A549 (cell line): Measurements from ENCODE around the gene PZP.

Experiments
- MAFK ChIP-seq: fragments of 450-650 bp; IDR thresholded peaks from 2 replicates; pipeline ENCODE4 v1.6.1; 2014; ENCODE audit not compliant: partially characterized antibody
- MYC ChIP-seq: IDR thresholded peaks from 2 replicates; pipeline ENCODE4 v1.6.1; 2012; ENCODE audit warnings: mild to moderate bottlenecking, inconsistent platforms, low read length, improper control_type of control experiment, borderline replicate concordance
- POLR2A ChIP-seq: IDR thresholded peaks from 2 replicates; pipeline ENCODE4 v1.6.1; 2012; ENCODE audit warnings: mild to moderate bottlenecking, low read length
- RFX5 ChIP-seq: fragments of 450-650 bp; IDR thresholded peaks from 2 replicates; pipeline ENCODE4 v1.7.1; 2014; ENCODE audit warnings: antibody characterized with exemption, mild to moderate bottlenecking, moderate library complexity
- SMC3 ChIP-seq: fragments of >200 bp; sonication (Bioruptor Twin); formaldehyde crosslinking; IDR thresholded peaks from 3 replicates; pipeline ENCODE4 v1.6.1; 2018; ENCODE audit warnings: inconsistent platforms
- TF ChIP-seq, protein P1 (sequence below): fragments of 450-650 bp; IDR thresholded peaks from 2 replicates; pipeline ENCODE4 v1.6.1; 2014; ENCODE audit warnings: antibody characterized with exemption
- TF ChIP-seq, protein P2 (sequence below): fragments of 150-350 bp; IDR thresholded peaks from 2 replicates; pipeline ENCODE4 v1.6.1; 2014; ENCODE audit warnings: low read depth, mild to moderate bottlenecking, low read length
- TF ChIP-seq, protein P3 (sequence below): fragments of >200 bp; sonication (Bioruptor Twin); formaldehyde crosslinking; IDR thresholded peaks from 3 replicates; pipeline ENCODE4 v1.5.1; 2016
- TF ChIP-seq, protein P4 (sequence below): fragments of 200-600 bp; sonication (generic); IDR thresholded peaks from 2 replicates; pipeline ENCODE4 v1.6.1; 2016; ENCODE audit warnings: antibody characterized with exemption, mild to moderate bottlenecking, moderate library complexity
- TF ChIP-seq, protein P5 (sequence below): IDR thresholded peaks from 2 replicates; pipeline ENCODE4 v1.6.1; 2012

DNA sequence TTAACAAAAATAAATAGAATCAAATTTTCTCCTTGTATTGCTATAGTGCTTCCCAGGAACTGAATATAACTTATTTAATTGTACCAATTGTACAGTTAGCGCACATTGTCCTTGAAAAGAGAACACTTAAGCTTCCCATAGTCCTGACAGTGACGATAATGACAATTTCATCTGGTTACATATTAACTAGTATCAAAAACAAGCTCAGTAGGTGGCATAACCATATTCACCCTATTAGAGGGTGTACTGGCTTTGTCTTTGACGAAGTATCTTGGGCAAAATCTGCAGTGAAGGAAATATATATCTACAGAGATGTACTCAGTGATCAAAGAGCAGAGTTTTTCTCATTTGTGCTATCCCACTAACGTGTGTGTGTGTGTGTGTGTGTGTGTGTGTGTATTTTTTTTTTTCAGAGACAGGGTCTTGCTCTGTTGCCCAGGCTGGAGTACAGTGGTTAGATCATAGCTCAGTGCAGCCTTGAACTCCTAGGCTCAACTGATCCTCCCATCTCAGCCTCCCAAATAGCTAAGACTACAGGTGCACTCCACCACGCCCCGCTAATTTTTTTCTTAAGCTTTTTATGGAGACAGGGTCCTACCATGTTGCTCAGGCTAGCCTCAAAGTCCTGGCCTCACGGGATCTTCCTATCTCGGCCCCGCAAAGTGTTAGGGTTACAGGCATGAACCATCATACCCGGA, 87.6 kb downstream of the PZP start:
- TF ChIP-seq, protein P1, sequence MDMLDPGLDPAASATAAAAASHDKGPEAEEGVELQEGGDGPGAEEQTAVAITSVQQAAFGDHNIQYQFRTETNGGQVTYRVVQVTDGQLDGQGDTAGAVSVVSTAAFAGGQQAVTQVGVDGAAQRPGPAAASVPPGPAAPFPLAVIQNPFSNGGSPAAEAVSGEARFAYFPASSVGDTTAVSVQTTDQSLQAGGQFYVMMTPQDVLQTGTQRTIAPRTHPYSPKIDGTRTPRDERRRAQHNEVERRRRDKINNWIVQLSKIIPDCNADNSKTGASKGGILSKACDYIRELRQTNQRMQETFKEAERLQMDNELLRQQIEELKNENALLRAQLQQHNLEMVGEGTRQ, result no peak
- TF ChIP-seq POLR2A (no peak), MYC (no peak), MAFK (no peak), RFX5 (no peak), SMC3 (no peak)
- TF ChIP-seq, protein P2, sequence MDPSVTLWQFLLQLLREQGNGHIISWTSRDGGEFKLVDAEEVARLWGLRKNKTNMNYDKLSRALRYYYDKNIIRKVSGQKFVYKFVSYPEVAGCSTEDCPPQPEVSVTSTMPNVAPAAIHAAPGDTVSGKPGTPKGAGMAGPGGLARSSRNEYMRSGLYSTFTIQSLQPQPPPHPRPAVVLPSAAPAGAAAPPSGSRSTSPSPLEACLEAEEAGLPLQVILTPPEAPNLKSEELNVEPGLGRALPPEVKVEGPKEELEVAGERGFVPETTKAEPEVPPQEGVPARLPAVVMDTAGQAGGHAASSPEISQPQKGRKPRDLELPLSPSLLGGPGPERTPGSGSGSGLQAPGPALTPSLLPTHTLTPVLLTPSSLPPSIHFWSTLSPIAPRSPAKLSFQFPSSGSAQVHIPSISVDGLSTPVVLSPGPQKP, result no peak
- TF ChIP-seq, protein P3, sequence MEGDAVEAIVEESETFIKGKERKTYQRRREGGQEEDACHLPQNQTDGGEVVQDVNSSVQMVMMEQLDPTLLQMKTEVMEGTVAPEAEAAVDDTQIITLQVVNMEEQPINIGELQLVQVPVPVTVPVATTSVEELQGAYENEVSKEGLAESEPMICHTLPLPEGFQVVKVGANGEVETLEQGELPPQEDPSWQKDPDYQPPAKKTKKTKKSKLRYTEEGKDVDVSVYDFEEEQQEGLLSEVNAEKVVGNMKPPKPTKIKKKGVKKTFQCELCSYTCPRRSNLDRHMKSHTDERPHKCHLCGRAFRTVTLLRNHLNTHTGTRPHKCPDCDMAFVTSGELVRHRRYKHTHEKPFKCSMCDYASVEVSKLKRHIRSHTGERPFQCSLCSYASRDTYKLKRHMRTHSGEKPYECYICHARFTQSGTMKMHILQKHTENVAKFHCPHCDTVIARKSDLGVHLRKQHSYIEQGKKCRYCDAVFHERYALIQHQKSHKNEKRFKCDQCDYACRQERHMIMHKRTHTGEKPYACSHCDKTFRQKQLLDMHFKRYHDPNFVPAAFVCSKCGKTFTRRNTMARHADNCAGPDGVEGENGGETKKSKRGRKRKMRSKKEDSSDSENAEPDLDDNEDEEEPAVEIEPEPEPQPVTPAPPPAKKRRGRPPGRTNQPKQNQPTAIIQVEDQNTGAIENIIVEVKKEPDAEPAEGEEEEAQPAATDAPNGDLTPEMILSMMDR, result no peak
- TF ChIP-seq, protein P4, sequence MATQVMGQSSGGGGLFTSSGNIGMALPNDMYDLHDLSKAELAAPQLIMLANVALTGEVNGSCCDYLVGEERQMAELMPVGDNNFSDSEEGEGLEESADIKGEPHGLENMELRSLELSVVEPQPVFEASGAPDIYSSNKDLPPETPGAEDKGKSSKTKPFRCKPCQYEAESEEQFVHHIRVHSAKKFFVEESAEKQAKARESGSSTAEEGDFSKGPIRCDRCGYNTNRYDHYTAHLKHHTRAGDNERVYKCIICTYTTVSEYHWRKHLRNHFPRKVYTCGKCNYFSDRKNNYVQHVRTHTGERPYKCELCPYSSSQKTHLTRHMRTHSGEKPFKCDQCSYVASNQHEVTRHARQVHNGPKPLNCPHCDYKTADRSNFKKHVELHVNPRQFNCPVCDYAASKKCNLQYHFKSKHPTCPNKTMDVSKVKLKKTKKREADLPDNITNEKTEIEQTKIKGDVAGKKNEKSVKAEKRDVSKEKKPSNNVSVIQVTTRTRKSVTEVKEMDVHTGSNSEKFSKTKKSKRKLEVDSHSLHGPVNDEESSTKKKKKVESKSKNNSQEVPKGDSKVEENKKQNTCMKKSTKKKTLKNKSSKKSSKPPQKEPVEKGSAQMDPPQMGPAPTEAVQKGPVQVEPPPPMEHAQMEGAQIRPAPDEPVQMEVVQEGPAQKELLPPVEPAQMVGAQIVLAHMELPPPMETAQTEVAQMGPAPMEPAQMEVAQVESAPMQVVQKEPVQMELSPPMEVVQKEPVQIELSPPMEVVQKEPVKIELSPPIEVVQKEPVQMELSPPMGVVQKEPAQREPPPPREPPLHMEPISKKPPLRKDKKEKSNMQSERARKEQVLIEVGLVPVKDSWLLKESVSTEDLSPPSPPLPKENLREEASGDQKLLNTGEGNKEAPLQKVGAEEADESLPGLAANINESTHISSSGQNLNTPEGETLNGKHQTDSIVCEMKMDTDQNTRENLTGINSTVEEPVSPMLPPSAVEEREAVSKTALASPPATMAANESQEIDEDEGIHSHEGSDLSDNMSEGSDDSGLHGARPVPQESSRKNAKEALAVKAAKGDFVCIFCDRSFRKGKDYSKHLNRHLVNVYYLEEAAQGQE, result no peak
- TF ChIP-seq, protein P5, sequence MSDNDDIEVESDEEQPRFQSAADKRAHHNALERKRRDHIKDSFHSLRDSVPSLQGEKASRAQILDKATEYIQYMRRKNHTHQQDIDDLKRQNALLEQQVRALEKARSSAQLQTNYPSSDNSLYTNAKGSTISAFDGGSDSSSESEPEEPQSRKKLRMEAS, result no peak
